Epithelial cell of proximal tubule (primary cell): Measurements from ENCODE around the gene SLC12A8. TPM values are rescaled to one million over a fixed set of nuclear protein-coding genes. Genes with fewer than 3 reads are reported as not detected.

Experiments
- DNase-seq: peaks from one replicate; pipeline ENCODE4 v3.0.0-alpha.2; 2011; ENCODE audit warnings: low read depth
- H3K4me3 ChIP-seq: 2 replicates; pipeline ENCODE4 v1.5.1; 2011; ENCODE audit warnings: low read depth, mild to moderate bottlenecking, low read length
- CTCF ChIP-seq: conservative IDR thresholded peaks from 2 replicates; pipeline ENCODE4 v1.5.1; 2012; ENCODE audit warnings: low read depth, mild to moderate bottlenecking, low read length
- total RNA-seq: library from RNA; depleted of rRNA; stranded (reverse); fragments of >200 nt; gene quantifications from 2 replicates; pipeline ENCODE4 v1.2.3, GENCODE V29; 2015

The SLC12A8 gene, protein sequence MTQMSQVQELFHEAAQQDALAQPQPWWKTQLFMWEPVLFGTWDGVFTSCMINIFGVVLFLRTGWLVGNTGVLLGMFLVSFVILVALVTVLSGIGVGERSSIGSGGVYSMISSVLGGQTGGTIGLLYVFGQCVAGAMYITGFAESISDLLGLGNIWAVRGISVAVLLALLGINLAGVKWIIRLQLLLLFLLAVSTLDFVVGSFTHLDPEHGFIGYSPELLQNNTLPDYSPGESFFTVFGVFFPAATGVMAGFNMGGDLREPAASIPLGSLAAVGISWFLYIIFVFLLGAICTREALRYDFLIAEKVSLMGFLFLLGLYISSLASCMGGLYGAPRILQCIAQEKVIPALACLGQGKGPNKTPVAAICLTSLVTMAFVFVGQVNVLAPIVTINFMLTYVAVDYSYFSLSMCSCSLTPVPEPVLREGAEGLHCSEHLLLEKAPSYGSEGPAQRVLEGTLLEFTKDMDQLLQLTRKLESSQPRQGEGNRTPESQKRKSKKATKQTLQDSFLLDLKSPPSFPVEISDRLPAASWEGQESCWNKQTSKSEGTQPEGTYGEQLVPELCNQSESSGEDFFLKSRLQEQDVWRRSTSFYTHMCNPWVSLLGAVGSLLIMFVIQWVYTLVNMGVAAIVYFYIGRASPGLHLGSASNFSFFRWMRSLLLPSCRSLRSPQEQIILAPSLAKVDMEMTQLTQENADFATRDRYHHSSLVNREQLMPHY
- 16.5 and 17.9 TPM in 2 replicates for total RNA-seq

DNA sequence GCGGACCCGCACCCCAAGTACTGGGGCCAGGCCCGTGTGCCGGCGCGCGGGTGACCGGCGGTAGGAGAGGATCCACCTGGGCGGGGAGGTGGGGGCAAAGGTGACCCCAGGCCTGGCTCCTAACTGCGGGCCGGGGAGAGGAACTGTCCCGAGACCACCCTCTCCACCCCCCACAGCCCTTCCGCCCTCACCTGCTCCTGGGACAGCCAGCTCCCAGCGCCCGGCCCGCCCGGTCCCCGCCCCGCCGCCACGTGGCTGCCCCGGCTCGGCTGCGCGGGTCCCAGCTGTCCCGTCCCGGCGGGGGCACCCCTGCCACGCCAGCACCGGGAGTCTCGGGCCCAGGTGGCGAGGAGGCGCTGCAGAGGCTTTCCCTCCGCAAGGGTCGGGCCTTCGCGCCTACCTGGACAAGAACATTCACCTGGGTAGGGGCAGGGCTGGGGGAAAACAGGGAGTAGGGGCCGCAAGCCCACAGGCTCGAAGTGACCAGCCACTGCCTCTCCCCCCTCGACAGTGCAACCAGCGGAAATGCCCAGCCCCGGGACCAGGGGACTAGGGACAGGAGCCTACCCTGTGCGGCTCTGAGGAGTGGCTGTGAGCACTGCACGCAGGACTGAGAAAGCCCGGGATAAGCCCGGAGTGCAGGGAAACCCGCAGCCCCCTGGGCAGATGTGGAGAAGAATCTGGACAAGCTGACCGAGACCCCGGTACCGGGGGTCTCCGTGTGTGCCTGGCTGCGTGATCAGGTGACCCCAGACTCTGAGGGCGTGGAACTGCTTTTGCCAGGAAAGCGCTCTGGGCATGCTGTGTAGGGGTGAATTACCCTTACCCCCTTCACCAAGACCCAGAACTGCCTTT lies at the start of gene SLC12A8:
SLC12A8 (minus strand) TSS at position 240 of the 855 bp plus-strand sequence. CDS start 1,399 bp downstream, outside the sequence.
- peak within 1 kb of the TSS; percentile 85 for H3K4me3 ChIP-seq
- no peak for DNase-seq
- TF ChIP-seq CTCF, result no peak

DNA sequence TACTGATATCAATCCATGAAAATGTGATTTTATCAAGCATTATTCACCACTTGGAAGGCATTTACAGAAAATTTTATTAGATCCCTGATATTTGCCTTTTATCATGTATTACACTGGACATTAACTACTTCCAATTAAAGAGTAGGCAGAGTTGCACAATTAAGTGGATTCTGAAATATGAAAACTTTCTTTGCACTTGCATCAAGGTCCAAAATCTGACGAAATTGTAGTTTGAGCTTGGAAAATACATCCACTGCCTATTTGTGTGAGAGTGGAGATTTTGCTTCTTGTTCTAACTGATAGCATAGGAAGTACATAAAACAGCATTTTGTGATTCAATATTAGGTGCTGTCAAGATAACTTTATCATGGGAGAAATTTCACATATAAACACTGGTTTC lies 49.6 kb upstream of the SLC12A8 start:
- TF ChIP-seq CTCF, result no peak
- no peak for DNase-seq
- H3K4me3 ChIP-seq, result no peak overlapping the region

DNA sequence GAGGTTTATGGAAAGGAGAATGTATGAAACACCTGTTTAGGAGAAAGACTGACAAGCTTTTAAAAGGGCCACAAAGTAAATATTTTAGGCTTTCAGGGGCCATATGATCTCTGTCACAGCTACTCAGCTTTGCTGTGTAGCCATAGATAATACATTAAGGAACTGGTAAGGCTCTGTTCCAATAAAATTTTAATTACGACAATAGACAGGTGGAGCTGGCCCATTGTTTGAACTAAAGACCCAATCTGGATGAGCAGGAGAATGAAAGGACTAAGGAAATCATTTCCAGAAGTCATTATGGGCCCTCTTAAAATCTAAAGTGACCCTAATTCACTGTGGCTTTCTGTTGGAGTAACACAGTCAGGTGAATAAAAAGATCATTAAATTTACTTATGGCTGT lies 48.5 kb upstream of the SLC12A8 start:
- H3K4me3 ChIP-seq, result no peak overlapping the region
- TF ChIP-seq CTCF, result no peak
- DNase-seq, result no peak

GRCh38 chr3:125260158-125260557 lies 47.6 kb upstream of the SLC12A8 start:
- H3K4me3 ChIP-seq, result no peak overlapping the region
- TF ChIP-seq CTCF, result no peak
- DNase-seq, result no peak

DNA sequence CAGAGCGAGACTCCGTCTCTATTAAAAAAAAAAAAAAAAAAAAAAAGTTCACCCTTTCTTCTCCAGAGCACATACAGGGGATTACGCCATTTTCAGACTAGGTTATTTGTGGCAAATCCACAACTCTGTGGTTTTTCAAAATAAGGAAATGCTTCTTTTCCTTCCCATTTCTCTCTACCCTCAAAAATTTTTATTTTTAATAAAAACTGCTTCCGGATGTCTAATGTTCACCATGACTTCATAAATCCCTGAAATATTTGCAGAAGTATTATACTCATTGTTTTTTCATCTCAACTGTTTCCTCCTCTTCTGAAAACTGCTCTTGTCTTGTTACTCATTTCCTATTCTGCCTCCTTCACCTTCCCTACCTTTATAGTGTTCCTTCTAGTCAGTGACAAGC lies 45.0 kb upstream of the SLC12A8 start:
- no peak overlapping the region for H3K4me3 ChIP-seq
- DNase-seq, result no peak
- no peak for TF ChIP-seq CTCF

GRCh38 chr3:125256675-125257074 lies 44.1 kb upstream of the SLC12A8 start:
- no peak overlapping the region for H3K4me3 ChIP-seq
- no peak for TF ChIP-seq CTCF
- no peak for DNase-seq
